A673 (cell line): Measurements from ENCODE around the gene YBX3. TPM values are rescaled to one million over a fixed set of nuclear protein-coding genes. Genes with fewer than 3 reads are reported as not detected.
A peak's percentile ranks its signal among the peaks of the same experiment; 100 is the strongest.
"Not testable (repeated sequence)": the region's sequence is repeated elsewhere in the genome, so short reads cannot be mapped to it uniquely, and the experiment has no call there.

ENCODE experiments used
- BruUV-seq: library from RNA; stranded (reverse); fragments of 400-500 nt; replicated peaks from 2 replicates; lab custom pipeline; 2021; lab: Mats Ljungman, UMichigan
- CTCF ChIA-PET: fragments of 300-600 bp; sonication (Branson Sonifier 250); formaldehyde crosslinking; loops from one replicate; lab custom pipeline; 2022; ENCODE audit warnings: antibody characterized with exemption; lab: Charles Lee
- POLR2A ChIA-PET: fragments of 300-600 bp; sonication (Branson Sonifier 250); formaldehyde crosslinking; loops from one replicate; lab custom pipeline; 2022; ENCODE audit warnings: antibody characterized with exemption; ENCODE audit not compliant: low non-redundant PET; lab: Charles Lee
- DNase-seq: peaks from one replicate; pipeline ENCODE4 v3.0.0-alpha.2; 2015; ENCODE audit warnings: low spot score
- H3K27ac ChIP-seq: fragments of 200-600 bp; sonication (generic); 2 replicates; pipeline ENCODE4 v1.5.1; 2016; ENCODE audit warnings: mixed run types, low read depth, mild to moderate bottlenecking, mixed read lengths, antibody characterized with exemption, low read length; ENCODE audit not compliant: poor library complexity, severe bottlenecking
- H3K27me3 ChIP-seq: fragments of 200-600 bp; sonication (generic); replicated peaks from 2 replicates; pipeline ENCODE4 v1.6.1; 2017; ENCODE audit warnings: mixed run types, low read depth, mild to moderate bottlenecking, mixed read lengths, antibody characterized with exemption, low read length; ENCODE audit not compliant: insufficient read depth, poor library complexity
- H3K36me3 ChIP-seq: fragments of 200-600 bp; sonication (generic); 2 replicates; pipeline ENCODE4 v1.6.1; 2016; ENCODE audit warnings: mixed run types, mild to moderate bottlenecking, mixed read lengths, antibody characterized with exemption, low read length; ENCODE audit not compliant: insufficient read depth, poor library complexity, severe bottlenecking
- H3K4me1 ChIP-seq: fragments of 200-600 bp; sonication (generic); 2 replicates; pipeline ENCODE4 v1.6.1; 2017; ENCODE audit warnings: mixed run types, mild to moderate bottlenecking, mixed read lengths, antibody characterized with exemption, low read length; ENCODE audit not compliant: insufficient read depth, poor library complexity, severe bottlenecking
- H3K4me3 ChIP-seq: fragments of 200-600 bp; sonication (generic); 2 replicates; pipeline ENCODE4 v1.5.1; 2016; ENCODE audit warnings: low read depth, mixed run types, mild to moderate bottlenecking, mixed read lengths, low read length; ENCODE audit not compliant: poor library complexity, severe bottlenecking
- H3K9me3 ChIP-seq: fragments of 200-600 bp; sonication (generic); 2 replicates; pipeline ENCODE4 v1.6.1; 2016; ENCODE audit warnings: mixed run types, low read depth, mild to moderate bottlenecking, mixed read lengths, antibody characterized with exemption, low read length; ENCODE audit not compliant: poor library complexity, severe bottlenecking
- EZH2 ChIP-seq: fragments of 200-600 bp; sonication (generic); IDR thresholded peaks from 2 replicates; pipeline ENCODE4 v1.6.1; 2017; ENCODE audit warnings: borderline replicate concordance, low read depth, mild to moderate bottlenecking, mixed read lengths, antibody characterized with exemption, low read length; ENCODE audit not compliant: poor library complexity, severe bottlenecking
- intact Hi-C: fragments of 100-400 bp; cut with micrococcal nuclease; formaldehyde crosslinking; loops from one replicate; pipeline ENCODE4 v1.10.0; 2022; ENCODE audit not compliant: unreplicated experiment
- total RNA-seq: library from RNA; stranded (reverse); gene quantifications from 2 replicates; pipeline ENCODE4 v1.2.3, GENCODE V29; 2021
- TF ChIP-seq, protein P1 (sequence below): fragments of 300-800, 200-600 bp; sonication (generic); conservative IDR thresholded peaks from 2 replicates; pipeline ENCODE4 v1.5.1; 2017; ENCODE audit warnings: low read depth, mild to moderate bottlenecking, antibody characterized with exemption, low read length, moderate library complexity, mixed read lengths

Gene YBX3
- total RNA-seq, 1 experiment from 2014 or later, result 288 TPM

DNA sequence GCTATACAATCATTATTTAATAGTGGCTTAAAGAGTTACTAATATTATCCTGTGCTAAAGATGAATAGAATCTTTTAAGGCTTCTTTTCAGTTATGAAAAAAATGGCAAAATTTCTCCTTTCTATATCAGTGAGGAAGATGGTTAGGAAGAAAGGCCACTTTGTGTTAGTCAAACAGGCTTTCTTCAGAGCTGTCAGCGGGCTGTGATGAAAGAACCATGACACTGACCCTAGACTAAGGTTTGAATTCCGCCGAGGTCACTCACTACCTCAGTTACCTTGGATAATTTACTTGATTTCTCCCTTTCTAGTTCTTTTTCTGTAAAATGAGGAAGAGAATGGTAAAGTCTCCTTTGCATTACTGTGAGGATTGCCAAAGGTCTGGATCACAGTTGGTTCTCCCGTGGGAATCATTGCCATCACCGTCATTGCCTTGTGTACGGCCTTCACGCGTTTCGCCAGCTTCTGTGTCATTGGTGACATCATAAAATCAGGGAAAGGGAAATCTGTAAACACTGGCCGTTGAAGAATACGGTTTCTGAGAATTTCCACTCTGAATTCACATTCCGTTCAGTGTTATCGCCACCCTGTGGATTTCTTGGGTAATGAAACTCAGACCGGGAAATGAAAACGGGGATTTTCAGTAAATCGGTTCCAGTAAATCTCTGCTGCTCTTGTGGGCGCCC, 26.7 kb upstream of the YBX3 start:
- BruUV-seq, result no TSS peak
- Histone ChIP-seq H3K9me3 (no peaks in the 10 kb centered on the region), H3K27ac (no peak overlapping the region), H3K36me3 (no peaks in the 10 kb centered on the region), H3K4me1 (no peaks in the 10 kb centered on the region), H3K4me3 (peak overlapping the region; percentile 27), H3K27me3 (no peaks in the 10 kb centered on the region)
- CTCF ChIA-PET, result interaction anchor here (0.5 to 1.0 kb wide), 5 partner anchors 18 to 514 kb away, joined by 3 to 9 read pairs (median 3); no protein-coding TSS in a partner anchor
- no peak for TF ChIP-seq EZH2
- TF ChIP-seq, protein P1, sequence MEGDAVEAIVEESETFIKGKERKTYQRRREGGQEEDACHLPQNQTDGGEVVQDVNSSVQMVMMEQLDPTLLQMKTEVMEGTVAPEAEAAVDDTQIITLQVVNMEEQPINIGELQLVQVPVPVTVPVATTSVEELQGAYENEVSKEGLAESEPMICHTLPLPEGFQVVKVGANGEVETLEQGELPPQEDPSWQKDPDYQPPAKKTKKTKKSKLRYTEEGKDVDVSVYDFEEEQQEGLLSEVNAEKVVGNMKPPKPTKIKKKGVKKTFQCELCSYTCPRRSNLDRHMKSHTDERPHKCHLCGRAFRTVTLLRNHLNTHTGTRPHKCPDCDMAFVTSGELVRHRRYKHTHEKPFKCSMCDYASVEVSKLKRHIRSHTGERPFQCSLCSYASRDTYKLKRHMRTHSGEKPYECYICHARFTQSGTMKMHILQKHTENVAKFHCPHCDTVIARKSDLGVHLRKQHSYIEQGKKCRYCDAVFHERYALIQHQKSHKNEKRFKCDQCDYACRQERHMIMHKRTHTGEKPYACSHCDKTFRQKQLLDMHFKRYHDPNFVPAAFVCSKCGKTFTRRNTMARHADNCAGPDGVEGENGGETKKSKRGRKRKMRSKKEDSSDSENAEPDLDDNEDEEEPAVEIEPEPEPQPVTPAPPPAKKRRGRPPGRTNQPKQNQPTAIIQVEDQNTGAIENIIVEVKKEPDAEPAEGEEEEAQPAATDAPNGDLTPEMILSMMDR, result peak; percentile 98
- peak; percentile 95 for DNase-seq
- intact Hi-C loops, result loop anchor here (5.0 kb wide), 1 partner anchor 513 kb away; no protein-coding TSS in a partner anchor
- POLR2A ChIA-PET, result interaction anchor here (0.6 kb wide), 1 partner anchor 25 kb away, joined by 3 read pairs; no protein-coding TSS in a partner anchor

DNA sequence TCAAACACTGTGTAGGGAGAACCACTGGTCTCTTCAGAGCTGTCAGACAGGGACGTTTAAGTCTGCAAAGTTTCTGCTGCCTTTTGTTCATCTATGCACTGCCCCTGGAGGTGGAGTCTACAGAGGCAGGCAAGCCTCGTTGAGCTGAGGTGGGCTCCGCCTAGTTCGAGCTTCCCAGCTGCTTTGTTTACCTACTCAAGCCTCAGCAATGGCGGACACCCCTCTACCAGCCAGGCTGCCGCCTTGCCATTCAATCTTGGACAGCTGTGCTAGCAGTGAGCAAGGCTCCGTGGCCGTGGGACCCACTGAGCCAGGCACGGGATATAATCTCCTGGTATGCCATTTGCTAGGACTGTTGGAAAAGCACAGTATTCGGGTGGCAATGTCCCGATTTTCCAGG, 24.6 kb upstream of the YBX3 start:
- DNase-seq, result no peak
- Histone ChIP-seq H3K27me3 (no peaks in the 10 kb centered on the region), H3K36me3 (no peaks in the 10 kb centered on the region), H3K9me3 (no peaks in the 10 kb centered on the region), H3K4me1 (no peaks in the 10 kb centered on the region), H3K27ac (no peak overlapping the region), H3K4me3 (no peak overlapping the region)
- intact Hi-C loops, result no loop called here
- ChIA-PET CTCF (no interaction called here), POLR2A (no interaction called here)
- no peak for TF ChIP-seq EZH2
- TF ChIP-seq, protein P1, result no peak
- no TSS peak for BruUV-seq

DNA sequence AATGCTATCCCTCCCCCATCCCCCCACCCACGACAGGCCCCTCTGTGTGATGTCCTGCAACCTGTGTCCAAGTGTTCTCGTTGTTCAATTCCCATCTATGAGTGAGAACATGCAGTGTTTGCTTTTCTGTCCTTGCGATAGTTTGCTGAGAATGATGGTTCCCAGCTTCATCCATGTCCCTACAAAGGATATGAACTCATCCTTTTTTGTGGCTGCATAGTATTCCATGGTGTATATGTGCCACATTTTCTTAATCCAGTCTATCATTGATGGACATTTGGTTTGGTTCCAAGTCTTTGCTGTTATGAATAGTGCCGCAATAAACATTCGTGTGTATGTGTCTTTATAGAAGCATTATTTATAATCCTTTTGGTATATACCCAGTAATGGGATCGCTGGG, 20.3 kb upstream of the YBX3 start:
- DNase-seq, intact Hi-C loops, H3K27ac ChIP-seq, H3K9me3 ChIP-seq, H3K4me3 ChIP-seq, H3K4me1 ChIP-seq, CTCF ChIA-PET, BruUV-seq, POLR2A ChIA-PET, H3K27me3 ChIP-seq, H3K36me3 ChIP-seq: not testable (repeated sequence)

DNA sequence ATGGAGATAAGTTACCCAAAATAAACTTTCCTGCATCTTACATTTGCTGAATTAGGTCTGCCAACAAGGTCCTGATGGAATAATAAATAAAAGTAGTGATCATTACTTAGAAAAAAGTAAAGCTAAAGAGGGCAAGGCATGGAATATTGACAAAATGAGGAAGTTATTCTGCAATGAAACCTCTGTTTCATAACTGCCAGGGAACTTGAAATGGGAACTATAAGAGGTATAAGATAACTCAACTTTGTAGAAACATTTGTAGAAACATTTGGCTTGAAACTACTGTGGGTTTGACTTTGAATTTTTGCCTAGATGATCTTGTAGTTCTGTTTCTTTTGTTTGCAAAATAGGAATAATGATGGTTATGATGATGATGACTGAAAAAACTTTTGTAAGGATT, 18.7 kb upstream of the YBX3 start:
- Histone ChIP-seq H3K27ac (no peak overlapping the region), H3K4me3 (no peak overlapping the region), H3K4me1 (no peaks in the 10 kb centered on the region), H3K36me3 (no peaks in the 10 kb centered on the region), H3K9me3 (no peaks in the 10 kb centered on the region), H3K27me3 (no peaks in the 10 kb centered on the region)
- ChIA-PET POLR2A (no interaction called here), CTCF (no interaction called here)
- intact Hi-C loops, result no loop called here
- TF ChIP-seq, protein P1, result no peak
- TF ChIP-seq EZH2, result no peak
- no TSS peak for BruUV-seq
- DNase-seq, result no peak
